Measurements from ENCODE around the gene RPL34.

The RPL34 gene

GRCh38 chr4:108611365-108611764, 9.0 kb upstream of the RPL34 start:
- TF ChIP-seq CTCF (IDR thresholded peaks at IDR 0.05; ENCODE audit: insufficient read depth, missing control alignments) = no peak
- FAIRE-seq = no peak
- no peak for DNase-seq (ENCODE audit: insufficient read length, low spot score)

- no peak for TF ChIP-seq CTCF (IDR thresholded peaks at IDR 0.05; ENCODE audit: insufficient read depth, missing control alignments)
- no peak for DNase-seq (ENCODE audit: insufficient read length, low spot score)
- no peak for FAIRE-seq
Measured at GRCh38 chr4:108612365-108612764, 8.0 kb upstream of the RPL34 start.

GRCh38 chr4:108619372-108620100, 840 bp upstream of the RPL34 start:
- DNase-seq (ENCODE audit: insufficient read length, low spot score) = no peak

GRCh38 chr4:108620933-108621905, 843 bp downstream of the RPL34 start:
- no peak for FAIRE-seq
- TF ChIP-seq CTCF (IDR thresholded peaks at IDR 0.05; ENCODE audit: insufficient read depth, missing control alignments) = no peak

More at GRCh38 chr4:108619372-108620100, 840 bp upstream of the RPL34 start:
- no peak for TF ChIP-seq CTCF (IDR thresholded peaks at IDR 0.05; ENCODE audit: insufficient read depth, missing control alignments)
- FAIRE-seq = no peak

GRCh38 chr4:108622022-108622421, 1.6 kb downstream of the RPL34 start:
- DNase-seq (ENCODE audit: insufficient read length, low spot score) (no peak), FAIRE-seq (no peak)
- no peak for TF ChIP-seq CTCF (IDR thresholded peaks at IDR 0.05; ENCODE audit: insufficient read depth, missing control alignments)

More at GRCh38 chr4:108620933-108621905, 843 bp downstream of the RPL34 start:
- no peak for DNase-seq (ENCODE audit: insufficient read length, low spot score)

GRCh38 chr4:108622828-108623227, 2.5 kb downstream of the RPL34 start:
- TF ChIP-seq CTCF (IDR thresholded peaks at IDR 0.05; ENCODE audit: insufficient read depth, missing control alignments) = no peak
- FAIRE-seq = no peak
- no peak for DNase-seq (ENCODE audit: insufficient read length, low spot score)

Measured in D721Med (cell line).